Myocyte (in vitro differentiated cells): ENCODE data around the gene ENKUR. TPM values are rescaled to one million over a fixed set of nuclear protein-coding genes. Genes with fewer than 3 reads are reported as not detected.

Experiments used
- DNase-seq: peaks from one replicate; pipeline ENCODE4 v3.0.0-alpha.2; 2012; ENCODE audit warnings: low read depth
- polyA plus RNA-seq: library from polyadenylated mRNA; unstranded; fragments of >200 nt; gene quantifications from one replicate; pipeline ENCODE4 v1.2.1, GENCODE V29; 2012; ENCODE audit warnings: missing spikeins
- total RNA-seq: library from RNA; depleted of rRNA; stranded (reverse); fragments of >200 nt; gene quantifications from 2 replicates; pipeline ENCODE4 v1.2.3, GENCODE V29; 2014

ENKUR gene
- not detected in 2 replicates for total RNA-seq
- 0.10 TPM for polyA plus RNA-seq

GRCh38 chr10:25015828-25016375 lies at the start of gene ENKUR:
Gene ENKUR (minus strand): TSS chr10:25016158. CDS start chr10:25015936, 222 bp downstream.
- DNase-seq = peak; percentile 95

DNA sequence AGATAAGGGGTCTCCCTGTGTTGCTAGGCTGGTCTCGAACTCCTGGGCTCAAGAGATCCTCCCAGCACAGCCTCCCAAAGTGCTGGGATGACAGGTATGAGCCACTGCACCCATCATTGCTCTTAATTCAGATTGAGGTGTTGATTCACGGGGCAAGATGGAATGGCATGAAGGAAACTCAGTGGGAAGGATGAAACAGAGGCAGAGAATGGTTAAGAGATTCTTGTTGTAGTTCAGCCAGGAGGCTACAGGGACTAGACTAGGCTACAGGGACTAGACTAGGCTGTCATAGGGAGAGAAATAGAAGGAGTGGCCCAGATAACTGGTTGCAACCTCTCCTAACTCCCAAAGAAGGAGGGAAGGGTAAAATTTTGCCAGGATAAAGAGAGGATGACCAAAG lies 48.4 kb upstream of the ENKUR start:
- DNase-seq = no peak

- DNase-seq = no peak
These were observed 47.7 kb upstream of the ENKUR start for GRCh38 chr10:25063644-25064043.

- no peak for DNase-seq
These were observed 47.2 kb upstream of the ENKUR start for GRCh38 chr10:25063157-25063556.

DNA sequence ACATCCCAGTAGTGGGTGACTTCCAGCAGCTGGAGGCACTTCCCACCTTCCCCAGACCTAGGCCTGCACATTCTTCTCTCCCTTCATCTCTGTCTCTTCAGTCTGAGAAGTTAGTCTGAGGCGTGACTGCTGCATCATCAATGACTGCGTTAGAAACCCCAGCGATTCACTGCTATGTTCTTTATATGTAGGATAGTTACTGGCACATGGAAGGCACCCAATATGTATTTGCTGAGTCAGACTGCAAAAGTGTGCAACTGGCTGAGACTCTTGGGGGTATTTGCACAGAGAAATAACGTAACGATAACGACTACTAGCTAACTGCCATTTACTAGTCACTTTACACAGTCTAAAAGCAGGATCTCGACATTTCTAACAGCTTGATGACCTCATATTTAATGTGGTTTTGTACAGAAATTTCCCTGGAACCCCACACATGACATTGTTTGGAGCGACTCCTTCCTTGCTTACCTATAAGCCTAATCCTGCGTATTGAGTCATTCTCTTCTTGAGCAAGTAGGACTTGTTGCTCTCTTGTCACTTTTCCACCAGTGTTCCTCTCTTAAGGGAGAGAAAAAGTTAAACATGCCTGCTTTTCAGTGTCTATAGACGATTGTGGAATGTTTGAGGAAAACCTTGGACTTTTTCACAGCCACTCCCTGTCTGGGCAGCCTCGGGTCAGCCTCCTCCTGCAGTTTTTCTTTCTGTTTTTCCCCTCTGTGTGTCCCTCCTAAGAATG lies 45.9 kb upstream of the ENKUR start:
- DNase-seq = no peak

DNA sequence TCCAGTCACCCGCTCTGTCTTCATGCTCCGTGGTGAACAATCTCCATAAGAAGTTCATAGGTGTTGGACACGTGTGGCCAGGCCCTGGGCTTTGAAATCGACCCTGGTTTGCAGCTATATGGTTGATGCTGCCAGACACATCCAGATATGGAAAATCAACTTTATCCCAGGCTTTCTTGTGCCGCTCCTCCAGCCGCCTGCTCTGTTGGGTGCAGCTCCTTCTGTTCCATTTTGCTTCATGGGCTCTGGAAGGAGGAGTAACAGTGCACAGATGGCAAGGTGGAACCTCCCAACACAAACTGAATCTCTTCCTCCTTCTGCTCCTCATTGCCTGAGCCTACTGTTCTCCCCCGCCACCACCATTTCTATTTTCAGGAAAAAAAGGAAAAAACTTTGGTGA lies 45.2 kb upstream of the ENKUR start:
- DNase-seq = no peak

DNA sequence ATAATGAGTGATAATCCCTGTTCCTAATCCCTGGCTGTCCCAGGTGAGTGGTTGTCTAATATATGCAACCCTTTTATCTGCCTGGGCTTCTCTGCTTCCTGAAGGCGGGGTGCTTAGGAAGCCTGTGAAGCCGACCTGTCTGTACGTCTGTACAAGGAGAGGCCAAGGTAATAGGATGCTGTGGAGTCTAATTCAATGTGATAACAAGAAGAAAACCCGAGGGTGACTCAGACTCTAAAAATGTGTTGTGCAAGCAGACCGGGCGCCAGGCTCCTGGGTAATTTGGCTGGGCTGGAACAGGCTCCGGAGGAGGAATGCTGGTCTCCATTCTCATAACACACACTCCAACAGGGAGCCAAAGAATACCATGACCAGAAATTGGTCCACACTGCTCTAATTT lies 44.0 kb upstream of the ENKUR start:
- DNase-seq = peak; percentile 64

GRCh38 chr10:25057886-25058285 lies 41.9 kb upstream of the ENKUR start:
- DNase-seq = no peak

GRCh38 chr10:25056726-25057125 lies 40.8 kb upstream of the ENKUR start:
- no peak for DNase-seq

- no peak for DNase-seq
These were observed 36.1 kb upstream of the ENKUR start for GRCh38 chr10:25052012-25052411.

GRCh38 chr10:25050402-25050801 lies 34.4 kb upstream of the ENKUR start:
- DNase-seq = no peak

DNA sequence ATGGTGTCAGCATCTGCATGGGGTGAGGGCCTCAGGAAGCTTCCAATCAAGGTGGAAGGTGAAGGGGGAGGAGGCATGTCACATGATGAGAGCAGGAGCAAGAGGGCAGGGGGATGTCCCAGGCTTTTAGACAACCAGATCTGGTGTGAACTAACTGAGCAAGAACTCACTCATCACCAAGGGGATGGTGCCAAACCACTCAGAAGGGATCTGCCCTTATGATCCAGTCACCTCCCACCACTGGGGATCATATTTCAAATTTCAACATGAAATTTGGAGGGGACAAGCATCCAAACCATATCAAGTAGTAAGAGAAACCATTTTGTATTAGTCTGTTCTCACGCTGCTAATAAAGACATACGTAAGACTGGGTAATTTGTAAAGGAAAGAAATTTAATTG lies 34.0 kb upstream of the ENKUR start:
- DNase-seq = peak; percentile 19

- DNase-seq = peak; percentile 32
These were observed 32.5 kb upstream of the ENKUR start for GRCh38 chr10:25048450-25048849.

DNA sequence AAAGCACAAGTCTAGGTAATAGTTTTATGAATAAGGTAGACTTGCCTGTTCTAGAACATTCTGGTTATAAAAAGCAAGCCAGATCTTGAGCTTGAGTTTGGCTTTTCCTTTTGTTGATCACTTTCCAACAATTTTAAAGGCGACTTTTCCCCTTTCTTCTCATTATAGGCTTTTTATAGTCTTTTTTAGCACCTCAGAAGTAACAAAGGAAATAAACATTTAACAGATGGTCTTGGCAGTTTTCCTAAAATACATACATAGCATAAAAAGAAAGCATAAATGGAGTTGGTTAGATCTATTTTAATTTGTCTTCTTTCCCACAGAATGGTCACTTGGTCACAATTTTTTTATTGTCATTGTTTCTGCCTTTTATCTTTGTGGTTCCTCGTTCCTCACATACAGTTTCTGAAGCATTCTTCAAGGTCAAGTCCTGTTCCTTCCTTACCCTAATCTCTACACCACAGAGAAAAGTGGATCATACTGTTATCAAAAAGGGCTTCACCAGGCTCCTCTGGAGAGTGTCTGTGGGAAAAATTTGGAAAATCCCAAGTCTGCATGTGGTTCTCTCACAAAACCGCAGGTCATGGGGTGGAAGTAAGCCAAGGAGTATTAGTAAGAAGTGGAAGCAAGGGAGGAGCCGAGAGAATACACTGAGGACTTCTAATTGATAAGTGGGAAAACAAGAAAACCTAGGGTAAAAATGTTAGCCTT lies 31.8 kb upstream of the ENKUR start:
- DNase-seq = peak; percentile 89

GRCh38 chr10:25047088-25047487 lies 31.1 kb upstream of the ENKUR start:
- no peak for DNase-seq

DNA sequence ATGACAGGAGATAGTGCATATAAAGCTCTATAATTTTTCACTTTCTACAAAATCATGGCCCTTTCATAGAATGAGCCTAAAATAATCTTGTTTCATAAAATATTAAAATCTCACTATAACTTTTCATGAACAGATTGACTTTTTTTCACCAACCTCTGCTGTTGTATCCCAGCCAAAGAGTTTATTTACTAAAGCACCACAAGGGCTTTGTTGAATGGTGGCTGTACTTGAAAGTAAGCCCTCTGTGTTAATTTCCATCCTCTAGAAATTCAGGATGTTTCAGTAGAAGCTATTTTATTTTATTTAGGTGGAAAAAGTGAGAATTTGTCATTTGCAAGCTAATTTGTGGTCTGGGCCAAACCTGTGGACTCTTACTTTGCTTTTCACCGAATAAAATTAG lies 30.7 kb upstream of the ENKUR start:
- no peak for DNase-seq

GRCh38 chr10:25039531-25039930 lies 23.6 kb upstream of the ENKUR start:
- no peak for DNase-seq

DNA sequence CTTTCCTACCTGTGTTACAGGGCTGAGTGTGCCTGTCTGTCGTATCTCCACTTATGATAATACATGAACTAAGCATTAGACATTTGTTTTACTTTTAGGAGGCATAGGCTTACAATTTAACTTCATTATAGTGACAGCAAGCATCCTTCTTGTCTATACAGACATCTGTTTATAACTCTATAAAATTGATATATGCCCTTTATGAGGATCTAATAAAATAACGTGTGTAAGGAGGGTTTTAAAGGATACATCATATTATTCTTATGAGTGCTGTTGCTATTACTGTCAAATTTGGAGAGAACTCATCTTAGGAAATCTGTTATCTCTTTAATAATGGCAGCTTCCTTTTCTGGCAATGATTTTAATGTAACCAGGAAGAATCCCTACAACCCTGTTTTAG lies 22.4 kb upstream of the ENKUR start:
- no peak for DNase-seq

- DNase-seq = no peak
These were observed 20.4 kb upstream of the ENKUR start for GRCh38 chr10:25036381-25036780.

DNA sequence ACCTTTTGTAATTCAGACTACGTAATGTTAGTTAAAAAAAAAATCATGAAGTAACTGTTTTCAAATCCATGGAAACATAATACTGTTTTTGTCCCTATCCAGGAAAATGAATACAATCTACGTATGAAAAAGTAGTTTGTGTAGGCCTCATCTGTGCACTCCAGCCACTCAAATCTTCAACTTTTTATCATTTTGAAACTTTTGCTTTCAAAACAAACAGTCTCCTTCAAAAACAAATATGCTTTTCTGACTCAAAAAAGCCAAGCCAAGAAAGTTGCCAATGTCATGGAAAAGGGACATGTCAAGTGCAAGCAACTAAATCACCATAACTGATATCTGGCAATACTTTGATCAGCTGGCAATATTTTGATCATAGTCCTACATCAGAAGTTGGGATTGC lies 13.6 kb upstream of the ENKUR start:
- no peak for DNase-seq

DNA sequence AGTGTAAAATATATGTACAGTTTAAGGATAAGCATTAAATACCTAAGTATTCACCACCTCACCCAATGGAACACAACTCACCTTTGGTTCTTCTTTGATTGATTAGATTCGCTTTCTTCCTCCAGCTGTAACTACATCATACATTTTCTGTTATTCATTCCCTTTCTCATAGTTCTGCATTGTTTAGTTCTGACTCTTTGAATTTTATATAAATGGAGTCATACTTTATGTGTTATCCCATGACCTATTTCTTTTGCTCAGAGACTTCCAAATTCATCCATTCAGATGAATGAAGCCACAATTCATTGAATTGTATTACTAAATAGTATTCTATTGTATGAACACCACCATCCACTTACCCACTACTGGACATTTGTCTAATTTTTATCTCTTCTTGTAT lies 12.8 kb upstream of the ENKUR start:
- DNase-seq = no peak

GRCh38 chr10:25026463-25026862 lies 10.5 kb upstream of the ENKUR start:
- peak; percentile 20 for DNase-seq

DNA sequence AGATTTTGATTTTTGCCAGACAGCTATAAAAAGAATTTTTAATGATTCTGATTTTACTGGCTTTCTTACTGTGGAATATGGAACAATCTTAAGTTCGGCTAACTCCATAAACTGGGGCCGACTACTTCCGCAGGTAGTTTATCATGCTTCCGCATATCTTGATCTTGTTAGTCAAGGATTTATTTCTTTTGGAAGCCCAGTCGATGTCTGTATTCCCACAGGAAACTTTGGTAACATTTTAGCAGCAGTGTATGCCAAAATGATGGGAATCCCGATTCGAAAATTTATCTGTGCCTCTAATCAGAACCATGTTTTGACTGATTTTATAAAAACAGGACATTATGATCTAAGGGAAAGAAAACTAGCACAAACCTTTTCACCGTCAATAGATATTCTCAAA lies 8.6 kb upstream of the ENKUR start:
- no peak for DNase-seq
